Smooth muscle cell (in vitro differentiated cells): ENCODE measurements around the gene SPO11. TPM values are rescaled to one million over a fixed set of nuclear protein-coding genes. Genes with fewer than 3 reads are reported as not detected.

Experiments
- DNase-seq: peaks from one replicate; lab custom pipeline; 2025; ENCODE audit not compliant: unreplicated experiment; lab: John Stamatoyannopoulos, UW
- H2AFZ ChIP-seq: fragments of 200-600 bp; sonication (generic); 2 replicates; pipeline ENCODE4 v1.6.0; 2016; ENCODE audit warnings: antibody characterized with exemption, low read depth, mild to moderate bottlenecking
- H3F3A ChIP-seq: fragments of 200-600 bp; sonication (generic); 2 replicates; pipeline ENCODE4 v1.6.0; 2017; ENCODE audit warnings: antibody characterized with exemption, low read depth
- H3K27ac ChIP-seq: fragments of 200-600 bp; sonication (generic); 2 replicates; pipeline ENCODE4 v1.5.1; 2016; ENCODE audit warnings: low read depth, mild to moderate bottlenecking
- H3K27me3 ChIP-seq: fragments of 200-600 bp; sonication (generic); 2 replicates; pipeline ENCODE4 v1.6.1; 2016; ENCODE audit warnings: low read depth, mild to moderate bottlenecking
- H3K36me3 ChIP-seq: fragments of 200-600 bp; sonication (generic); 2 replicates; pipeline ENCODE4 v1.5.1; 2016; ENCODE audit warnings: low read depth
- H3K4me1 ChIP-seq: fragments of 200-600 bp; sonication (generic); 2 replicates; pipeline ENCODE4 v1.5.1; 2016; ENCODE audit warnings: low read depth
- H3K4me2 ChIP-seq: fragments of 200-600 bp; sonication (generic); 2 replicates; pipeline ENCODE4 v1.6.0; 2016; ENCODE audit warnings: mild to moderate bottlenecking
- H3K4me3 ChIP-seq: fragments of 200-600 bp; sonication (generic); 2 replicates; pipeline ENCODE4 v1.5.1; 2016; ENCODE audit warnings: mild to moderate bottlenecking
- H3K79me2 ChIP-seq: fragments of 200-600 bp; sonication (generic); 2 replicates; pipeline ENCODE4 v1.6.0; 2016; ENCODE audit warnings: low read depth, mild to moderate bottlenecking
- H3K9ac ChIP-seq: fragments of 200-600 bp; sonication (generic); 2 replicates; pipeline ENCODE4 v1.6.0; 2016; ENCODE audit warnings: low read depth
- H3K9me3 ChIP-seq: fragments of 200-600 bp; sonication (generic); replicated peaks from 2 replicates; pipeline ENCODE4 v1.5.1; 2016; ENCODE audit warnings: low read depth
- H4K20me1 ChIP-seq: fragments of 200-600 bp; sonication (generic); 2 replicates; pipeline ENCODE4 v1.6.0; 2016; ENCODE audit warnings: low read depth
- CTCF ChIP-seq: fragments of 200-600 bp; sonication (generic); IDR thresholded peaks from 2 replicates; pipeline ENCODE4 v1.5.1; 2017; ENCODE audit warnings: borderline replicate concordance, mild to moderate bottlenecking, antibody characterized with exemption; ENCODE audit not compliant: insufficient read depth, poor library complexity, severe bottlenecking
- WGBS: methylation state at CpG from one replicate; pipeline ENCODE4 v1.1.7; 2016; ENCODE audit warnings: low lambda C conversion rate; 5-methylcytosine and 5-hydroxymethylcytosine counted together
- polyA plus RNA-seq: library from polyadenylated mRNA; unstranded; fragments of >200 nt; fragmentation: Nextera tagmentation; extraction: Ambion mirVana; gene quantifications from 2 replicates; pipeline ENCODE4 v1.2.1, GENCODE V29; 2016
- total RNA-seq: library from RNA; depleted of rRNA; stranded (reverse); fragments of >200 nt; gene quantifications from 2 replicates; pipeline ENCODE4 v1.2.3, GENCODE V29; 2014

SPO11 gene
- total and polyA plus RNA-seq, 2 experiments from 2014 or later: not detected

GRCh38 chr20:57306747-57307146 lies 22.9 kb upstream of the SPO11 start:
- no peak overlapping the region for H3K27ac ChIP-seq
- no peak overlapping the region for H2AFZ ChIP-seq
- H3K4me1 ChIP-seq: no peaks in the 10 kb centered on the region
- 79% methylated on average over 5 of the region's 5 CpGs for WGBS
- no peaks in the 10 kb centered on the region for H4K20me1 ChIP-seq
- no peak overlapping the region for H3K9ac ChIP-seq
- no peak overlapping the region for H3K4me2 ChIP-seq
- DNase-seq: no peak
- H3K27me3 ChIP-seq: no peaks in the 10 kb centered on the region
- H3K9me3 ChIP-seq: no peaks in the 10 kb centered on the region
- no peaks in the 10 kb centered on the region for H3K79me2 ChIP-seq
- H3K4me3 ChIP-seq: no peak overlapping the region
- no peaks in the 10 kb centered on the region for H3F3A ChIP-seq
- no peaks in the 10 kb centered on the region for H3K36me3 ChIP-seq
- TF ChIP-seq CTCF: no peak

- no peaks in the 10 kb centered on the region for H3K27me3 ChIP-seq
- WGBS: 41% methylated on average over 13 of the region's 13 CpGs
- no peak overlapping the region for H3K4me3 ChIP-seq
- no peaks in the 10 kb centered on the region for H3K79me2 ChIP-seq
- no peaks in the 10 kb centered on the region for H4K20me1 ChIP-seq
- no peak for DNase-seq
- no peaks in the 10 kb centered on the region for H3F3A ChIP-seq
- H3K9me3 ChIP-seq: no peaks in the 10 kb centered on the region
- H3K27ac ChIP-seq: no peak overlapping the region
- no peak for TF ChIP-seq CTCF
- no peaks in the 10 kb centered on the region for H3K4me1 ChIP-seq
- H3K9ac ChIP-seq: no peak overlapping the region
- H3K4me2 ChIP-seq: peak overlapping the region; percentile 25
- H2AFZ ChIP-seq: no peak overlapping the region
- no peaks in the 10 kb centered on the region for H3K36me3 ChIP-seq
Observed at GRCh38 chr20:57308451-57309271, 20.9 kb upstream of the SPO11 start.

- no peaks in the 10 kb centered on the region for H3K4me1 ChIP-seq
- no peak for DNase-seq
- no peak overlapping the region for H3K4me2 ChIP-seq
- 95% methylated on average over 9 of the region's 9 CpGs for WGBS
- no peak overlapping the region for H3K9ac ChIP-seq
- H3K27me3 ChIP-seq: no peaks in the 10 kb centered on the region
- H3K4me3 ChIP-seq: no peak overlapping the region
- no peak overlapping the region for H2AFZ ChIP-seq
- H3K27ac ChIP-seq: no peak overlapping the region
- H3F3A ChIP-seq: no peaks in the 10 kb centered on the region
- H3K9me3 ChIP-seq: no peaks in the 10 kb centered on the region
- no peaks in the 10 kb centered on the region for H4K20me1 ChIP-seq
- TF ChIP-seq CTCF: no peak
- no peaks in the 10 kb centered on the region for H3K79me2 ChIP-seq
- no peaks in the 10 kb centered on the region for H3K36me3 ChIP-seq
Observed at GRCh38 chr20:57309544-57310115, 20.0 kb upstream of the SPO11 start.
